GM12892 (cell line): ENCODE measurements around the gene PUS10.
"Not testable (repeated sequence)": the region's sequence is repeated elsewhere in the genome, so short reads cannot be mapped to it uniquely, and the experiment has no call there.

Experiments
- DNase-seq: peaks from one replicate; pipeline ENCODE4 v3.0.0; 2011; ENCODE audit not compliant: insufficient read length
- FAIRE-seq: peaks from 2 replicates; lab custom pipeline; 2011; peaks lifted over from hg19 to GRCh38; lab: Jason Lieb, UNC
- POLR2A ChIP-seq: IDR thresholded peaks from 2 replicates; pipeline ENCODE4 v1.6.1; 2011; ENCODE audit warnings: low read depth, low read length, control low read depth
- POLR2AphosphoS5 ChIP-seq: IDR thresholded peaks from 2 replicates; pipeline ENCODE4 v1.6.1; 2011; ENCODE audit warnings: low read depth, low read length, control low read depth
- TAF1 ChIP-seq: IDR thresholded peaks from 2 replicates; pipeline ENCODE4 v1.6.1; 2011; ENCODE audit warnings: low read depth, mild to moderate bottlenecking, control low read depth, low read length, borderline replicate concordance

Gene PUS10

GRCh38 chr2:61023670-61024069 lies 5.6 kb upstream of the PUS10 start:
- DNase-seq = no peak
- FAIRE-seq = no peak
- TF ChIP-seq POLR2A (no peak), POLR2AphosphoS5 (no peak), TAF1 (no peak)

GRCh38 chr2:61021228-61021660 lies 3.2 kb upstream of the PUS10 start:
- FAIRE-seq (no peak), DNase-seq (no peak)
- TF ChIP-seq TAF1 = no peak
- TF ChIP-seq POLR2A = no peak
- TF ChIP-seq POLR2AphosphoS5 = no peak

GRCh38 chr2:61018798-61019197 lies 743 bp upstream of the PUS10 start:
- DNase-seq (no peak), FAIRE-seq (no peak)
- TF ChIP-seq POLR2AphosphoS5 = no peak
- no peak for TF ChIP-seq TAF1
- no peak for TF ChIP-seq POLR2A

GRCh38 chr2:61018318-61018755 lies 282 bp upstream of the PUS10 start:
- FAIRE-seq = no peak
- DNase-seq = no peak
- TF ChIP-seq TAF1 (no peak), POLR2AphosphoS5 (no peak), POLR2A (no peak)

- FAIRE-seq (peak; percentile 92), DNase-seq (peak; percentile 53)
- TF ChIP-seq TAF1 (peak; percentile 70; the same call in 1 of the 2 replicates), POLR2A (peak; percentile 60), POLR2AphosphoS5 (peak; percentile 74)
Measured at GRCh38 chr2:61017003-61017555, 976 bp downstream of the PUS10 start.

GRCh38 chr2:61016392-61017002 lies 1.6 kb downstream of the PUS10 start:
- DNase-seq (peak; percentile 11), FAIRE-seq (no peak)
- TF ChIP-seq POLR2AphosphoS5 (no peak), TAF1 (no peak), POLR2A (no peak)

- FAIRE-seq (no peak), DNase-seq (no peak)
- TF ChIP-seq POLR2AphosphoS5 (no peak), TAF1 (no peak), POLR2A (no peak)
Measured at GRCh38 chr2:61015976-61016375, 2.1 kb downstream of the PUS10 start.

GRCh38 chr2:61014763-61015162 lies 3.3 kb downstream of the PUS10 start:
- TF ChIP-seq TAF1 = no peak
- TF ChIP-seq POLR2AphosphoS5 = no peak
- TF ChIP-seq POLR2A = no peak
- FAIRE-seq = no peak
- no peak for DNase-seq

GRCh38 chr2:61013382-61013781 lies 4.7 kb downstream of the PUS10 start:
- FAIRE-seq = no peak
- no peak for TF ChIP-seq POLR2AphosphoS5
- no peak for TF ChIP-seq TAF1
- no peak for TF ChIP-seq POLR2A
- no peak for DNase-seq

GRCh38 chr2:61012303-61012702 lies 5.8 kb downstream of the PUS10 start:
- not testable (repeated sequence) for FAIRE-seq, DNase-seq

GRCh38 chr2:61011678-61012077 lies 6.4 kb downstream of the PUS10 start:
- FAIRE-seq (no peak), DNase-seq (no peak)
- no peak for TF ChIP-seq POLR2A
- no peak for TF ChIP-seq TAF1
- TF ChIP-seq POLR2AphosphoS5 = no peak

GRCh38 chr2:61009355-61009754 lies 8.7 kb downstream of the PUS10 start:
- FAIRE-seq = no peak

More at GRCh38 chr2:61009355-61009754, 8.7 kb downstream of the PUS10 start:
- DNase-seq = no peak
- no peak for TF ChIP-seq TAF1
- no peak for TF ChIP-seq POLR2A
- no peak for TF ChIP-seq POLR2AphosphoS5
